ENCODE data around the gene TPTE.
"Not testable (repeated sequence)": the region's sequence is repeated elsewhere in the genome, so short reads cannot be mapped to it uniquely, and the experiment has no call there.

DNA sequence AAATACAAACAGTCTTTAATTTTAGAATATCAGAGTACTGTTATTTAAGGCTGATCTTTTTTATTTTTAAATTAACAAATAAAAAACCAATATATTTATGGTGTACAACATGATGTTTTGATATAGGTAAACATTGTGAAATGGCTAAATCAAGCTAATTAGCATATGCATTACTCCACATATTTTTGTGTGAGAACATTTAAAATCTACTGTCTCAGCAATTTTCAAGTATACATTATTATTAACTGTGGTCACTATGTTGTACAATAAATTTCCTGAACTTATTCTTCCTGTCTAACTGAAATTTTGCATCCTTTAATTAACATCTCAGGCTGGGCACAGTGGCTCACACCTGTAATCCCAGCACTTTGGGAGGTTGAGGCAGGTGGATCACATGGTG lies 57.5 kb downstream of the TPTE start:
- not testable (repeated sequence) for TF ChIP-seq KDM4B (IDR thresholded peaks at IDR 0.05; ENCODE audit: borderline replicate concordance in 2 of 2, low read depth in 1 of 2); CCAR2 (IDR thresholded peaks at IDR 0.05; ENCODE audit: low read depth, low read length)
- TF ChIP-seq, protein P1, sequence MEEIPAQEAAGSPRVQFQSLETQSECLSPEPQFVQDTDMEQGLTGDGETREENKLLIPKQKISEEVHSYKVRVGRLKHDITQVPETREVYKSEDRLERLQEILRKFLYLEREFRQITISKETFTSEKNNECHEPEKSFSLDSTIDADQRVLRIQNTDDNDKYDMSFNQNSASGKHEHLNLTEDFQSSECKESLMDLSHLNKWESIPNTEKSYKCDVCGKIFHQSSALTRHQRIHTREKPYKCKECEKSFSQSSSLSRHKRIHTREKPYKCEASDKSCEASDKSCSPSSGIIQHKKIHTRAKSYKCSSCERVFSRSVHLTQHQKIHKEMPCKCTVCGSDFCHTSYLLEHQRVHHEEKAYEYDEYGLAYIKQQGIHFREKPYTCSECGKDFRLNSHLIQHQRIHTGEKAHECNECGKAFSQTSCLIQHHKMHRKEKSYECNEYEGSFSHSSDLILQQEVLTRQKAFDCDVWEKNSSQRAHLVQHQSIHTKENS (CRISPR knock-in tag; IDR thresholded peaks at IDR 0.05) = not testable (repeated sequence)
- TF ChIP-seq, protein P2, sequence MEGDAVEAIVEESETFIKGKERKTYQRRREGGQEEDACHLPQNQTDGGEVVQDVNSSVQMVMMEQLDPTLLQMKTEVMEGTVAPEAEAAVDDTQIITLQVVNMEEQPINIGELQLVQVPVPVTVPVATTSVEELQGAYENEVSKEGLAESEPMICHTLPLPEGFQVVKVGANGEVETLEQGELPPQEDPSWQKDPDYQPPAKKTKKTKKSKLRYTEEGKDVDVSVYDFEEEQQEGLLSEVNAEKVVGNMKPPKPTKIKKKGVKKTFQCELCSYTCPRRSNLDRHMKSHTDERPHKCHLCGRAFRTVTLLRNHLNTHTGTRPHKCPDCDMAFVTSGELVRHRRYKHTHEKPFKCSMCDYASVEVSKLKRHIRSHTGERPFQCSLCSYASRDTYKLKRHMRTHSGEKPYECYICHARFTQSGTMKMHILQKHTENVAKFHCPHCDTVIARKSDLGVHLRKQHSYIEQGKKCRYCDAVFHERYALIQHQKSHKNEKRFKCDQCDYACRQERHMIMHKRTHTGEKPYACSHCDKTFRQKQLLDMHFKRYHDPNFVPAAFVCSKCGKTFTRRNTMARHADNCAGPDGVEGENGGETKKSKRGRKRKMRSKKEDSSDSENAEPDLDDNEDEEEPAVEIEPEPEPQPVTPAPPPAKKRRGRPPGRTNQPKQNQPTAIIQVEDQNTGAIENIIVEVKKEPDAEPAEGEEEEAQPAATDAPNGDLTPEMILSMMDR (IDR thresholded peaks at IDR 0.05 in 2 of 3, conservative IDR thresholded peaks at IDR 0.05 in 1 of 3; ENCODE audit: insufficient read depth in 2 of 3, low read depth in 1 of 3, low read length in 3 of 3) = not testable (repeated sequence)

Data from K562 (cell line).